NT2/D1 (cell line): ENCODE results near the gene TMEM252.

ENCODE experiments used
- YY1 ChIP-seq: IDR thresholded peaks from 2 replicates; pipeline ENCODE4 v1.6.1; 2011; ENCODE audit not compliant: insufficient read length, insufficient read depth
- ZNF274 ChIP-seq: IDR thresholded peaks from 2 replicates; pipeline ENCODE4 v1.6.1; 2011; ENCODE audit warnings: mild to moderate bottlenecking, low read depth, low read length

DNA sequence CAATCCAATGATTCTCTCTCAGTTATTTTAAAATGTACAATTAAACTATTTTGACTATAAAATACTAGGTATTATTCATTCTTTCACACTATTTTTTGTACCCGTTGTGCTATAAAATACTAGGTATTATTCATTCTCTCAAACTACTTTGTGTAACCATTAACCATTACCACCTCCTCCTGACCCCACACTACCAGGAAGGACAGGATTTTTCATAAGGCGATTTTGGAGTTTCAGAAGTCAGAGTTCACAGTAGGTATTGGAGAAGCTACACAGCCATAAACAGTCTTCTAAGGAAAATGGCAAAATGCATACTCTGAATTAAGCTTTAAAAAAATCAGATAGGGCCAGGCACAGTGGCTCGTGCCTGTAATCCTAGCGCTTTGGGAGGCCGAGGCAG is 35.1 kb upstream of the TMEM252 start:
- TF ChIP-seq ZNF274 (no peak), YY1 (no peak)
